Measurements from ENCODE around the gene SKI. TPM values are rescaled to one million over a fixed set of nuclear protein-coding genes. Genes with fewer than 3 reads are reported as not detected.

SKI gene
- total and polyA plus RNA-seq, 2 experiments from 2014 or later, result 9.3 to 66.8 TPM

DNA sequence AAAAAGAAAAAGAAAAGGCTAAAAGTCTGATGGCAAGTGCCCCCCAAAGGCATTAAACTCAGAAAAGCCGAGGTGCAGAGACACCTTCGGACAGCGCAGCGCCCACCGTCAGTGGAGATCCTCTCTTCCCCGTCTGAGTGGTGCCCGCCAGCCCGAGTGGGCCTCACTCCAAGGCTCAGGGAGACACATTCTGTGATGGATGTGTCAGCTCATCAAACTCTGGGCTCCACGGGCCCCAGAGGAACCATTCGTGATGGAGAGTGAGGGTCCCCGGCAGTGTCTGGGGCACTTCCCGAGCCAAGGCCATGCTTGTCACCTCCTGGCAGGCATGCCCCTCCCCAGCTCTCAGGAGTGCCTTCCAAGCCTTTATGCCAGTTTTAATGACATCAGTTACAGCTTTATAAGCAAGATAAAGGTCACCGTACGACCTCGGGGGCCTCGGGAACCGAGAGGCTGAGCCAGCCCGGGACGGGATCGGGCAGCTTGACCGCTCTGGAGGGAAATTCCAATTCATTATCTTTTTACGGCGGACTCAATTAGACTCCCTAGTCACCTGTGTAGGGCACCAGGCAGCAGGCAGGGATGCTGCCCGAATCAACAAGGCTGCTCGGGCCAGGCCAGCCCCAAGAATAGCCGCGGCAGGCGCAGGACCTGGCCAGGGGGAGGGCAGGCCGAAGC, 113.7 kb downstream of the SKI start:
- TF ChIP-seq, protein P1, sequence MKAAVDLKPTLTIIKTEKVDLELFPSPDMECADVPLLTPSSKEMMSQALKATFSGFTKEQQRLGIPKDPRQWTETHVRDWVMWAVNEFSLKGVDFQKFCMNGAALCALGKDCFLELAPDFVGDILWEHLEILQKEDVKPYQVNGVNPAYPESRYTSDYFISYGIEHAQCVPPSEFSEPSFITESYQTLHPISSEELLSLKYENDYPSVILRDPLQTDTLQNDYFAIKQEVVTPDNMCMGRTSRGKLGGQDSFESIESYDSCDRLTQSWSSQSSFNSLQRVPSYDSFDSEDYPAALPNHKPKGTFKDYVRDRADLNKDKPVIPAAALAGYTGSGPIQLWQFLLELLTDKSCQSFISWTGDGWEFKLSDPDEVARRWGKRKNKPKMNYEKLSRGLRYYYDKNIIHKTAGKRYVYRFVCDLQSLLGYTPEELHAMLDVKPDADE (IDR thresholded peaks at IDR 0.05), result no peak
- TF ChIP-seq JUNB (IDR thresholded peaks at IDR 0.05; ENCODE audit: unreplicated experiment), result no peak
- TF ChIP-seq, protein P2, sequence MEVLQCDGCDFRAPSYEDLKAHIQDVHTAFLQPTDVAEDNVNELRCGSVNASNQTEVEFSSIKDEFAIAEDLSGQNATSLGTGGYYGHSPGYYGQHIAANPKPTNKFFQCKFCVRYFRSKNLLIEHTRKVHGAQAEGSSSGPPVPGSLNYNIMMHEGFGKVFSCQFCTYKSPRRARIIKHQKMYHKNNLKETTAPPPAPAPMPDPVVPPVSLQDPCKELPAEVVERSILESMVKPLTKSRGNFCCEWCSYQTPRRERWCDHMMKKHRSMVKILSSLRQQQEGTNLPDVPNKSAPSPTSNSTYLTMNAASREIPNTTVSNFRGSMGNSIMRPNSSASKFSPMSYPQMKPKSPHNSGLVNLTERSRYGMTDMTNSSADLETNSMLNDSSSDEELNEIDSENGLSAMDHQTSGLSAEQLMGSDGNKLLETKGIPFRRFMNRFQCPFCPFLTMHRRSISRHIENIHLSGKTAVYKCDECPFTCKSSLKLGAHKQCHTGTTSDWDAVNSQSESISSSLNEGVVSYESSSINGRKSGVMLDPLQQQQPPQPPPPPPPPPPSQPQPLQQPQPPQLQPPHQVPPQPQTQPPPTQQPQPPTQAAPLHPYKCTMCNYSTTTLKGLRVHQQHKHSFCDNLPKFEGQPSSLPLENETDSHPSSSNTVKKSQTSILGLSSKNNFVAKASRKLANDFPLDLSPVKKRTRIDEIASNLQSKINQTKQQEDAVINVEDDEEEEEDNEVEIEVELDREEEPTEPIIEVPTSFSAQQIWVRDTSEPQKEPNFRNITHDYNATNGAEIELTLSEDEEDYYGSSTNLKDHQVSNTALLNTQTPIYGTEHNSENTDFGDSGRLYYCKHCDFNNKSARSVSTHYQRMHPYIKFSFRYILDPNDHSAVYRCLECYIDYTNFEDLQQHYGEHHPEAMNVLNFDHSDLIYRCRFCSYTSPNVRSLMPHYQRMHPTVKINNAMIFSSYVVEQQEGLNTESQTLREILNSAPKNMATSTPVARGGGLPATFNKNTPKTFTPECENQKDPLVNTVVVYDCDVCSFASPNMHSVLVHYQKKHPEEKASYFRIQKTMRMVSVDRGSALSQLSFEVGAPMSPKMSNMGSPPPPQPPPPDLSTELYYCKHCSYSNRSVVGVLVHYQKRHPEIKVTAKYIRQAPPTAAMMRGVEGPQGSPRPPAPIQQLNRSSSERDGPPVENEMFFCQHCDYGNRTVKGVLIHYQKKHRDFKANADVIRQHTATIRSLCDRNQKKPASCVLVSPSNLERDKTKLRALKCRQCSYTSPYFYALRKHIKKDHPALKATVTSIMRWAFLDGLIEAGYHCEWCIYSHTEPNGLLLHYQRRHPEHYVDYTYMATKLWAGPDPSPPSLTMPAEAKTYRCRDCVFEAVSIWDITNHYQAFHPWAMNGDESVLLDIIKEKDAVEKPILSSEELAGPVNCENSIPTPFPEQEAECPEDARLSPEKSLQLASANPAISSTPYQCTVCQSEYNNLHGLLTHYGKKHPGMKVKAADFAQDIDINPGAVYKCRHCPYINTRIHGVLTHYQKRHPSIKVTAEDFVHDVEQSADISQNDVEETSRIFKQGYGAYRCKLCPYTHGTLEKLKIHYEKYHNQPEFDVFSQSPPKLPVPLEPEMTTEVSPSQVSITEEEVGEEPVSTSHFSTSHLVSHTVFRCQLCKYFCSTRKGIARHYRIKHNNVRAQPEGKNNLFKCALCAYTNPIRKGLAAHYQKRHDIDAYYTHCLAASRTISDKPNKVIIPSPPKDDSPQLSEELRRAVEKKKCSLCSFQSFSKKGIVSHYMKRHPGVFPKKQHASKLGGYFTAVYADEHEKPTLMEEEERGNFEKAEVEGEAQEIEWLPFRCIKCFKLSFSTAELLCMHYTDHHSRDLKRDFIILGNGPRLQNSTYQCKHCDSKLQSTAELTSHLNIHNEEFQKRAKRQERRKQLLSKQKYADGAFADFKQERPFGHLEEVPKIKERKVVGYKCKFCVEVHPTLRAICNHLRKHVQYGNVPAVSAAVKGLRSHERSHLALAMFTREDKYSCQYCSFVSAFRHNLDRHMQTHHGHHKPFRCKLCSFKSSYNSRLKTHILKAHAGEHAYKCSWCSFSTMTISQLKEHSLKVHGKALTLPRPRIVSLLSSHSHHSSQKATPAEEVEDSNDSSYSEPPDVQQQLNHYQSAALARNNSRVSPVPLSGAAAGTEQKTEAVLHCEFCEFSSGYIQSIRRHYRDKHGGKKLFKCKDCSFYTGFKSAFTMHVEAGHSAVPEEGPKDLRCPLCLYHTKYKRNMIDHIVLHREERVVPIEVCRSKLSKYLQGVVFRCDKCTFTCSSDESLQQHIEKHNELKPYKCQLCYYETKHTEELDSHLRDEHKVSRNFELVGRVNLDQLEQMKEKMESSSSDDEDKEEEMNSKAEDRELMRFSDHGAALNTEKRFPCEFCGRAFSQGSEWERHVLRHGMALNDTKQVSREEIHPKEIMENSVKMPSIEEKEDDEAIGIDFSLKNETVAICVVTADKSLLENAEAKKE (CRISPR knock-in tag; IDR thresholded peaks at IDR 0.05), result no peak
- TF ChIP-seq ZNF331 (CRISPR knock-in tag; IDR thresholded peaks at IDR 0.05; ENCODE audit: low read depth), result no peak
- TF ChIP-seq EZH2phosphoT487 (IDR thresholded peaks at IDR 0.05; ENCODE audit: unreplicated experiment), result no peak
- TF ChIP-seq, protein P3, sequence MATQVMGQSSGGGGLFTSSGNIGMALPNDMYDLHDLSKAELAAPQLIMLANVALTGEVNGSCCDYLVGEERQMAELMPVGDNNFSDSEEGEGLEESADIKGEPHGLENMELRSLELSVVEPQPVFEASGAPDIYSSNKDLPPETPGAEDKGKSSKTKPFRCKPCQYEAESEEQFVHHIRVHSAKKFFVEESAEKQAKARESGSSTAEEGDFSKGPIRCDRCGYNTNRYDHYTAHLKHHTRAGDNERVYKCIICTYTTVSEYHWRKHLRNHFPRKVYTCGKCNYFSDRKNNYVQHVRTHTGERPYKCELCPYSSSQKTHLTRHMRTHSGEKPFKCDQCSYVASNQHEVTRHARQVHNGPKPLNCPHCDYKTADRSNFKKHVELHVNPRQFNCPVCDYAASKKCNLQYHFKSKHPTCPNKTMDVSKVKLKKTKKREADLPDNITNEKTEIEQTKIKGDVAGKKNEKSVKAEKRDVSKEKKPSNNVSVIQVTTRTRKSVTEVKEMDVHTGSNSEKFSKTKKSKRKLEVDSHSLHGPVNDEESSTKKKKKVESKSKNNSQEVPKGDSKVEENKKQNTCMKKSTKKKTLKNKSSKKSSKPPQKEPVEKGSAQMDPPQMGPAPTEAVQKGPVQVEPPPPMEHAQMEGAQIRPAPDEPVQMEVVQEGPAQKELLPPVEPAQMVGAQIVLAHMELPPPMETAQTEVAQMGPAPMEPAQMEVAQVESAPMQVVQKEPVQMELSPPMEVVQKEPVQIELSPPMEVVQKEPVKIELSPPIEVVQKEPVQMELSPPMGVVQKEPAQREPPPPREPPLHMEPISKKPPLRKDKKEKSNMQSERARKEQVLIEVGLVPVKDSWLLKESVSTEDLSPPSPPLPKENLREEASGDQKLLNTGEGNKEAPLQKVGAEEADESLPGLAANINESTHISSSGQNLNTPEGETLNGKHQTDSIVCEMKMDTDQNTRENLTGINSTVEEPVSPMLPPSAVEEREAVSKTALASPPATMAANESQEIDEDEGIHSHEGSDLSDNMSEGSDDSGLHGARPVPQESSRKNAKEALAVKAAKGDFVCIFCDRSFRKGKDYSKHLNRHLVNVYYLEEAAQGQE (IDR thresholded peaks at IDR 0.05; ENCODE audit: unreplicated experiment), result no peak
- TF ChIP-seq EZH2 (IDR thresholded peaks at IDR 0.05; ENCODE audit: low read depth, unreplicated experiment), result no peak
- TF ChIP-seq CREB1 (CRISPR knock-in tag; IDR thresholded peaks at IDR 0.05; ENCODE audit: low read depth), result no peak
- TF ChIP-seq POLR2AphosphoS5 (IDR thresholded peaks at IDR 0.05; ENCODE audit: low read depth), result no peak
- no peak for TF ChIP-seq NANOG (IDR thresholded peaks at IDR 0.05; ENCODE audit: borderline replicate concordance)
- no peak for TF ChIP-seq STAT1 (IDR thresholded peaks at IDR 0.05; ENCODE audit: unreplicated experiment)
- no peak for TF ChIP-seq ZNF114 (CRISPR knock-in tag; IDR thresholded peaks at IDR 0.05)
- TF ChIP-seq, protein P4, sequence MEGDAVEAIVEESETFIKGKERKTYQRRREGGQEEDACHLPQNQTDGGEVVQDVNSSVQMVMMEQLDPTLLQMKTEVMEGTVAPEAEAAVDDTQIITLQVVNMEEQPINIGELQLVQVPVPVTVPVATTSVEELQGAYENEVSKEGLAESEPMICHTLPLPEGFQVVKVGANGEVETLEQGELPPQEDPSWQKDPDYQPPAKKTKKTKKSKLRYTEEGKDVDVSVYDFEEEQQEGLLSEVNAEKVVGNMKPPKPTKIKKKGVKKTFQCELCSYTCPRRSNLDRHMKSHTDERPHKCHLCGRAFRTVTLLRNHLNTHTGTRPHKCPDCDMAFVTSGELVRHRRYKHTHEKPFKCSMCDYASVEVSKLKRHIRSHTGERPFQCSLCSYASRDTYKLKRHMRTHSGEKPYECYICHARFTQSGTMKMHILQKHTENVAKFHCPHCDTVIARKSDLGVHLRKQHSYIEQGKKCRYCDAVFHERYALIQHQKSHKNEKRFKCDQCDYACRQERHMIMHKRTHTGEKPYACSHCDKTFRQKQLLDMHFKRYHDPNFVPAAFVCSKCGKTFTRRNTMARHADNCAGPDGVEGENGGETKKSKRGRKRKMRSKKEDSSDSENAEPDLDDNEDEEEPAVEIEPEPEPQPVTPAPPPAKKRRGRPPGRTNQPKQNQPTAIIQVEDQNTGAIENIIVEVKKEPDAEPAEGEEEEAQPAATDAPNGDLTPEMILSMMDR (conservative IDR thresholded peaks at IDR 0.05; ENCODE audit: low read depth in 2 of 2), result no peak
- Mint-ChIP-seq H3K4me3 (no peak overlapping the region), H3K9me3 (no peaks in the 10 kb centered on the region; the same call in 2 of the 3 replicates), H3K36me3 (ENCODE audit: low read depth) (no peaks in the 10 kb centered on the region), H3K27me3 (ENCODE audit: insufficient read depth, low read depth, poor library complexity) (peaks cover 5% of the 10 kb centered on the region), H3K4me1 (no peaks in the 10 kb centered on the region), H3K27ac (no peak overlapping the region)
- ATAC-seq (no peak), DNase-seq (ENCODE audit: low spot score) (no peak)
- Histone ChIP-seq H3K4me2 (no peak overlapping the region), H4K20me1 (replicated peaks; ENCODE audit: insufficient read depth) (no peaks in the 10 kb centered on the region), H3K79me2 (replicated peaks; ENCODE audit: insufficient read depth) (no peaks in the 10 kb centered on the region), H3K4me3 (no peak overlapping the region), H3K9me2 (ENCODE audit: insufficient read depth) (no peaks in the 10 kb centered on the region), H3K36me3 (ENCODE audit: insufficient read depth) (no peaks in the 10 kb centered on the region), H3K4me1 (ENCODE audit: insufficient read depth) (no peaks in the 10 kb centered on the region), H3K27ac (ENCODE audit: low read depth) (no peak overlapping the region), H2AFZ (no peak overlapping the region), H3F3A (replicated peaks; ENCODE audit: low read depth) (no peaks in the 10 kb centered on the region), H3K27me3 (ENCODE audit: insufficient read depth) (no peaks in the 10 kb centered on the region)

Data from GM23338 (cell line).